ELF-1 (cell line): ENCODE results near the gene HLA-DQB2.
"Not testable (repeated sequence)": the region's sequence is repeated elsewhere in the genome, so short reads cannot be mapped to it uniquely, and the experiment has no call there.

Experiments used
- DNase-seq: peaks from one replicate; pipeline ENCODE4 v3.0.0-alpha.2; 2016; ENCODE audit warnings: low read depth, low spot score

HLA-DQB2 gene

GRCh38 chr6:32745649-32746048, 17.7 kb downstream of the HLA-DQB2 start:
- not testable (repeated sequence) for DNase-seq

- no peak for DNase-seq
These were observed 18.6 kb downstream of the HLA-DQB2 start for GRCh38 chr6:32744776-32745175.

- DNase-seq, result no peak
These were observed 21.0 kb downstream of the HLA-DQB2 start for GRCh38 chr6:32742374-32742773.

GRCh38 chr6:32741031-32741960, 22.0 kb downstream of the HLA-DQB2 start, which contains the start of gene HLA-DQA2:
TSS of gene HLA-DQA2 (plus strand) at chr6:32741391. CDS start at chr6:32741444, 53 bp downstream.
- no peak for DNase-seq

GRCh38 chr6:32738126-32738525, 25.2 kb downstream of the HLA-DQB2 start:
- DNase-seq, result no peak

GRCh38 chr6:32718879-32719278, 44.5 kb downstream of the HLA-DQB2 start:
- no peak for DNase-seq

- no peak for DNase-seq
These were observed 46.9 kb downstream of the HLA-DQB2 start for GRCh38 chr6:32716396-32716795.

GRCh38 chr6:32713241-32713640, 50.1 kb downstream of the HLA-DQB2 start:
- DNase-seq, result no peak

- DNase-seq, result no peak
These were observed 53.7 kb downstream of the HLA-DQB2 start for GRCh38 chr6:32709625-32710024.
